ENCODE results near the gene LRSAM1. TPM values are rescaled to one million over a fixed set of nuclear protein-coding genes. Genes with fewer than 3 reads are reported as not detected.

The LRSAM1 gene
- total RNA-seq, 6 donors from 2014 or later = 12.9 to 77.5 (median 25.4) TPM

GRCh38 chr9:127447416-127448111 lies 3.7 kb upstream of the LRSAM1 start:
- Histone ChIP-seq H3K4me3 (no peak overlapping the region), H3K36me3 (peaks cover 16 to 73% (median 60%) of the 10 kb centered on the region in 4 donors), H3K9me3 (no peaks in the 10 kb centered on the region), H3K27ac (peak overlapping the region in 1 of 4 donors; percentile 27), H3K4me1 (peaks cover 24 to 38% (median 28%) of the 10 kb centered on the region in 4 donors), H3K27me3 (no peaks in the 10 kb centered on the region)
- TF ChIP-seq POLR2A (IDR thresholded peaks at IDR 0.05) (no peak), CTCF (IDR thresholded peaks at IDR 0.05) (no peak), POLR2AphosphoS5 (IDR thresholded peaks at IDR 0.05) (no peak), EP300 (IDR thresholded peaks at IDR 0.05) (no peak)
- 76 to 82% methylated on average over 7 of the region's 7 CpGs for WGBS, 2 donors
- ATAC-seq (ENCODE audit: low FRiP score in 2 of 2) = no peak
- DNase-seq = no peak

GRCh38 chr9:127448112-127448805 lies 3.1 kb upstream of the LRSAM1 start:
- ATAC-seq (ENCODE audit: low FRiP score in 2 of 2) (no peak), DNase-seq (no peak)
- Histone ChIP-seq H3K9me3 (no peaks in the 10 kb centered on the region), H3K4me3 (peak overlapping the region in 1 of 4 donors; percentile 94), H3K36me3 (peaks cover 13 to 67% (median 55%) of the 10 kb centered on the region in 4 donors), H3K27me3 (no peaks in the 10 kb centered on the region), H3K27ac (peak overlapping the region in 2 of 4 donors; percentile 91 to 92), H3K4me1 (peaks cover 30 to 42% (median 33%) of the 10 kb centered on the region in 4 donors)
- TF ChIP-seq POLR2A (IDR thresholded peaks at IDR 0.05) (no peak), EP300 (IDR thresholded peaks at IDR 0.05) (no peak), POLR2AphosphoS5 (IDR thresholded peaks at IDR 0.05) (no peak), CTCF (IDR thresholded peaks at IDR 0.05) (no peak)
- 91 to 97% methylated on average over 8 of the region's 8 CpGs for WGBS, 2 donors

GRCh38 chr9:127449332-127449966 lies 1.9 kb upstream of the LRSAM1 start:
- peak overlapping the region in 3 of 4 donors; percentile 64 to 94 (median 91) for H3K4me3 ChIP-seq
- peak overlapping the region; percentile 90 to 96 (median 92) for H3K27ac ChIP-seq
- 48 to 56% methylated on average over 4 to 5 of the region's 5 CpGs for WGBS, 2 donors
- ATAC-seq (ENCODE audit: low FRiP score in 2 of 2) (no peak), DNase-seq (no peak)
- H3K4me1 ChIP-seq = peaks cover 30 to 42% (median 33%) of the 10 kb centered on the region in 4 donors
- peaks cover 8 to 59% (median 47%) of the 10 kb centered on the region in 4 donors for H3K36me3 ChIP-seq
- no peaks in the 10 kb centered on the region for H3K27me3 ChIP-seq
- TF ChIP-seq POLR2AphosphoS5 (IDR thresholded peaks at IDR 0.05) (no peak), CTCF (IDR thresholded peaks at IDR 0.05) (no peak), POLR2A (IDR thresholded peaks at IDR 0.05) (no peak), EP300 (IDR thresholded peaks at IDR 0.05) (no peak)
- H3K9me3 ChIP-seq = no peaks in the 10 kb centered on the region

- peak; percentile 0 to 4 for ATAC-seq (ENCODE audit: low FRiP score in 2 of 2)
- H3K36me3 ChIP-seq = peaks cover 8 to 58% (median 40%) of the 10 kb centered on the region in 4 donors
- 3 to 4% methylated on average over 14 of the region's 14 CpGs for WGBS, 2 donors
These were observed 1.0 kb upstream of the LRSAM1 start for GRCh38 chr9:127450243-127450760.

More at GRCh38 chr9:127450243-127450760, 1.0 kb upstream of the LRSAM1 start:
- DNase-seq = no peak
- TF ChIP-seq EP300 (IDR thresholded peaks at IDR 0.05) = no peak
- TF ChIP-seq POLR2AphosphoS5 (IDR thresholded peaks at IDR 0.05) = no peak
- TF ChIP-seq POLR2A (IDR thresholded peaks at IDR 0.05) = no peak
- TF ChIP-seq CTCF (IDR thresholded peaks at IDR 0.05) = no peak
- Histone ChIP-seq H3K9me3 (no peaks in the 10 kb centered on the region), H3K4me3 (peak overlapping the region; percentile 64 to 94 (median 83)), H3K27ac (peak overlapping the region; percentile 90 to 96 (median 92)), H3K4me1 (peaks cover 30 to 47% (median 33%) of the 10 kb centered on the region in 4 donors), H3K27me3 (no peaks in the 10 kb centered on the region)

Measured in upper lobe of left lung (tissue), 6 donors.